GM12878 (cell line): Measurements from ENCODE around the gene SERTAD2. TPM values are rescaled to one million over a fixed set of nuclear protein-coding genes. Genes with fewer than 3 reads are reported as not detected.
A peak's percentile ranks its signal among the peaks of the same experiment; 100 is the strongest.

Experiments
- ATAC-seq: fragments of 200-7000 bp; cut with Tn5 transposase; 3 replicates; pipeline ENCODE4 v1.9.1; 2020; ENCODE audit warnings: mild to moderate bottlenecking, moderate library complexity
- BruUV-seq: library from RNA; stranded (reverse); fragments of 400-500 nt; replicated peaks from 2 replicates; lab custom pipeline; 2021; lab: Mats Ljungman, UMichigan
- CTCF ChIA-PET: fragments of 300-600 bp; sonication (Branson Sonifier 250); formaldehyde crosslinking; extraction: SDS; loops from one replicate; lab custom pipeline; 2021; ENCODE audit warnings: inconsistent platforms; lab: Yijun Ruan, JAX
- POLR2A ChIA-PET: fragments of 350-600 bp; formaldehyde crosslinking; extraction: SDS; loops from one replicate; lab custom pipeline; 2021; ENCODE audit warnings: inconsistent platforms; lab: Charles Lee
- RAD21 ChIA-PET: fragments of 300-600 bp; sonication (Branson Sonifier 250); formaldehyde crosslinking; loops from one replicate; lab custom pipeline; 2023; ENCODE audit warnings: antibody characterized with exemption; ENCODE audit not compliant: unreplicated experiment; lab: Charles Lee
- SMC1A ChIA-PET: fragments of 300-600 bp; sonication (Branson Sonifier 250); formaldehyde crosslinking; loops from one replicate; lab custom pipeline; 2023; ENCODE audit not compliant: unreplicated experiment, uncharacterized antibody; lab: Charles Lee
- DNase-seq: peaks from one replicate; pipeline ENCODE4 v3.0.0-alpha.2; 2011; ENCODE audit warnings: low read depth, low spot score
- FAIRE-seq: peaks from 3 replicates; lab custom pipeline; 2011; peaks lifted over from hg19 to GRCh38; lab: Jason Lieb, UNC
- H2AFZ ChIP-seq: 2 replicates; pipeline ENCODE4 v1.6.0; 2011; ENCODE audit warnings: low read depth, low read length, control low read depth; ENCODE audit not compliant: control insufficient read depth
- H3K27ac ChIP-seq: 2 replicates; pipeline ENCODE4 v1.5.1; 2011; ENCODE audit warnings: control low read depth; ENCODE audit not compliant: control insufficient read depth, insufficient read depth
- H3K27me3 ChIP-seq, 2 experiments: replicated peaks in 1 of 2; 2 replicates each; pipeline versions ENCODE4 v1.6.0 to v1.6.1; 2011; ENCODE audit warnings: low read length in 1 of 2; ENCODE audit not compliant: control insufficient read depth in 2 of 2, insufficient read depth in 2 of 2
- H3K36me3 ChIP-seq, 2 experiments: 2 replicates each; pipeline ENCODE4 v1.5.1; 2011; ENCODE audit warnings: low read length in 1 of 2; ENCODE audit not compliant: control insufficient read depth in 2 of 2, insufficient read depth in 2 of 2
- H3K4me1 ChIP-seq: 2 replicates; pipeline ENCODE4 v1.6.1; 2011; ENCODE audit warnings: mild to moderate bottlenecking, low read length, moderate library complexity, mixed read lengths; ENCODE audit not compliant: control insufficient read depth, insufficient read depth
- H3K4me2 ChIP-seq: 2 replicates; pipeline ENCODE4 v1.6.0; 2011; ENCODE audit warnings: control low read depth; ENCODE audit not compliant: control insufficient read depth, insufficient read depth
- H3K4me3 ChIP-seq: fragments of 200-600 bp; sonication (generic); 2 replicates; pipeline ENCODE4 v1.5.1; 2016
- H3K79me2 ChIP-seq: 2 replicates; pipeline ENCODE4 v1.6.0; 2011; ENCODE audit warnings: low read length; ENCODE audit not compliant: control insufficient read depth, insufficient read depth
- H3K9ac ChIP-seq: 2 replicates; pipeline ENCODE4 v1.8.0; 2011; ENCODE audit warnings: low read length, control low read depth, mixed read lengths; ENCODE audit not compliant: control insufficient read depth, insufficient read depth
- H3K9me3 ChIP-seq: replicated peaks from 3 replicates; pipeline ENCODE4 v1.5.1; 2011; ENCODE audit warnings: mild to moderate bottlenecking, low read length; ENCODE audit not compliant: control insufficient read depth, insufficient read depth
- H4K20me1 ChIP-seq: 2 replicates; pipeline ENCODE4 v1.6.0; 2011; ENCODE audit not compliant: control insufficient read depth, insufficient read depth
- ASH2L ChIP-seq: fragments of 300-600, 200-600 bp; sonication (generic); IDR thresholded peaks from 2 replicates; pipeline ENCODE4 v1.6.1; 2017; ENCODE audit warnings: low read depth, mild to moderate bottlenecking, borderline replicate concordance
- CHD1 ChIP-seq: IDR thresholded peaks from 2 replicates; pipeline ENCODE4 v1.6.1; 2012; ENCODE audit warnings: low read depth, low read length, improper control_type of control experiment
- E4F1 ChIP-seq: fragments of 450-650 bp; IDR thresholded peaks from 2 replicates; pipeline ENCODE4 v1.6.1; 2018; ENCODE audit warnings: borderline replicate concordance, mild to moderate bottlenecking; ENCODE audit not compliant: partially characterized antibody
- EP300 ChIP-seq, 2 experiments: fragments of 150-350 bp in 1 of 2; IDR thresholded peaks; 2 replicates each; pipeline ENCODE4 v1.6.1; 2011 to 2012; ENCODE audit warnings: low read depth in 2 of 2, low read length in 2 of 2, borderline replicate concordance in 1 of 2, improper control_type of control experiment in 1 of 2, inconsistent platforms in 1 of 2; ENCODE audit not compliant: control insufficient read depth in 1 of 2
- IKZF1 ChIP-seq: fragments of 450-650 bp; conservative IDR thresholded peaks from 2 replicates; pipeline ENCODE4 v1.6.1; 2017; ENCODE audit warnings: antibody characterized with exemption, mild to moderate bottlenecking
- KLF5 ChIP-seq: fragments of 450-650 bp; IDR thresholded peaks from 2 replicates; pipeline ENCODE4 v1.6.1; 2014; ENCODE audit warnings: mild to moderate bottlenecking; ENCODE audit not compliant: partially characterized antibody
- MEF2B ChIP-seq: fragments of 450-650 bp; IDR thresholded peaks from 2 replicates; pipeline ENCODE4 v1.6.1; 2018; ENCODE audit warnings: mild to moderate bottlenecking, moderate library complexity; ENCODE audit not compliant: partially characterized antibody, poor library complexity, severe bottlenecking
- PML ChIP-seq: IDR thresholded peaks from 2 replicates; pipeline ENCODE4 v1.6.1; 2012; ENCODE audit warnings: low read length, inconsistent platforms
- RAD21 ChIP-seq: IDR thresholded peaks from 2 replicates; pipeline ENCODE4 v1.6.1; 2011; ENCODE audit warnings: mild to moderate bottlenecking, low read depth, low read length, moderate library complexity; ENCODE audit not compliant: insufficient read depth
- TCF7 ChIP-seq: IDR thresholded peaks from 2 replicates; pipeline ENCODE4 v1.6.1; 2014; ENCODE audit warnings: antibody characterized with exemption, borderline replicate concordance
- ZNF622 ChIP-seq: fragments of 450-650 bp; IDR thresholded peaks from 2 replicates; pipeline ENCODE4 v1.6.1; 2017; ENCODE audit warnings: mild to moderate bottlenecking, inconsistent platforms
- WGBS: methylation state at CpG from one replicate; pipeline ENCODE4 v1.1.6; 2016; ENCODE audit warnings: low lambda C conversion rate; ENCODE audit not compliant: insufficient replicate concordance, insufficient coverage; ENCODE audit errors: missing lambda C conversion rate; 5-methylcytosine and 5-hydroxymethylcytosine counted together
- in situ Hi-C: fragments of 300-500 bp; cut with MboI; formaldehyde crosslinking; loops from 9 replicates; pipeline ENCODE4 v1.14.3; 2018; ENCODE audit warnings: mixed read lengths
- intact Hi-C: fragments of 100-400 bp; cut with micrococcal nuclease; formaldehyde crosslinking; loops from one replicate; pipeline ENCODE4 v1.14.2; 2022; ENCODE audit not compliant: unreplicated experiment
- polyA plus RNA-seq, 11 experiments: library from polyadenylated mRNA; depleted of rRNA in 4 of 11; unstranded in 6 of 11; stranded (reverse) in 5 of 11; fragments of >200 nt; fragmentation: Nextera tagmentation in 4 of 11; fragmentation: Illumina TruSeq in 1 of 11; extraction: Ambion mirVana in 4 of 11; extraction: Trizol in 1 of 11; gene quantifications; 1 replicate in 1 of 11; 2 replicates in 10 of 11; pipeline versions ENCODE4 v1.2.1 to v1.2.3, GENCODE V29; 2011 to 2016; ENCODE audit warnings: inconsistent platforms in 2 of 11, missing spikeins in 2 of 11, low read depth in 1 of 11
- total RNA-seq, 4 experiments: library from RNA; depleted of rRNA in 3 of 4; stranded (reverse); fragments of >200 nt in 3 of 4; fragmentation: Illumina TruSeq in 1 of 4; extraction: Trizol in 1 of 4; gene quantifications; 2 replicates each; pipeline versions ENCODE4 v1.2.1 to v1.2.3, GENCODE V29; 2013 to 2021
- TF ChIP-seq, protein P1 (sequence below): fragments of 450-650 bp; conservative IDR thresholded peaks from 2 replicates; pipeline ENCODE4 v1.6.1; 2017; ENCODE audit warnings: mild to moderate bottlenecking, moderate library complexity
- TF ChIP-seq, protein P2 (sequence below): fragments of 450-650 bp; IDR thresholded peaks from 2 replicates; pipeline ENCODE4 v1.6.1; 2017; ENCODE audit warnings: low read depth, mild to moderate bottlenecking, moderate library complexity
- TF ChIP-seq, protein P3 (sequence below): fragments of 450-650 bp; IDR thresholded peaks from 2 replicates; pipeline ENCODE4 v1.6.1; 2016; ENCODE audit warnings: mild to moderate bottlenecking

Gene SERTAD2
- total and polyA plus RNA-seq, 10 of the 15 experiments (the other 5 are each of a cell fraction or from before 2014, with no cell fraction given) = 7.9 to 28.7 (median 20.1) TPM

GRCh38 chr2:64666810-64667438 lies 13.2 kb upstream of the SERTAD2 start:
- ATAC-seq = peak; percentile 81
- TF ChIP-seq RAD21 = peak; percentile 4; the same call in 1 of the 2 replicates
- 0 out of 2 replicates have a peak, but pooled peaks have one; percentile 22 for TF ChIP-seq ASH2L
- TF ChIP-seq PML = peak; percentile 34; the same call in 1 of the 2 replicates
- TF ChIP-seq, protein P1, sequence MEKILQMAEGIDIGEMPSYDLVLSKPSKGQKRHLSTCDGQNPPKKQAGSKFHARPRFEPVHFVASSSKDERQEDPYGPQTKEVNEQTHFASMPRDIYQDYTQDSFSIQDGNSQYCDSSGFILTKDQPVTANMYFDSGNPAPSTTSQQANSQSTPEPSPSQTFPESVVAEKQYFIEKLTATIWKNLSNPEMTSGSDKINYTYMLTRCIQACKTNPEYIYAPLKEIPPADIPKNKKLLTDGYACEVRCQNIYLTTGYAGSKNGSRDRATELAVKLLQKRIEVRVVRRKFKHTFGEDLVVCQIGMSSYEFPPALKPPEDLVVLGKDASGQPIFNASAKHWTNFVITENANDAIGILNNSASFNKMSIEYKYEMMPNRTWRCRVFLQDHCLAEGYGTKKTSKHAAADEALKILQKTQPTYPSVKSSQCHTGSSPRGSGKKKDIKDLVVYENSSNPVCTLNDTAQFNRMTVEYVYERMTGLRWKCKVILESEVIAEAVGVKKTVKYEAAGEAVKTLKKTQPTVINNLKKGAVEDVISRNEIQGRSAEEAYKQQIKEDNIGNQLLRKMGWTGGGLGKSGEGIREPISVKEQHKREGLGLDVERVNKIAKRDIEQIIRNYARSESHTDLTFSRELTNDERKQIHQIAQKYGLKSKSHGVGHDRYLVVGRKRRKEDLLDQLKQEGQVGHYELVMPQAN = no peak
- TF ChIP-seq TCF7 = peak; percentile 10; the same call in 1 of the 2 replicates
- TF ChIP-seq KLF5 = no peak
- TF ChIP-seq, protein P2, sequence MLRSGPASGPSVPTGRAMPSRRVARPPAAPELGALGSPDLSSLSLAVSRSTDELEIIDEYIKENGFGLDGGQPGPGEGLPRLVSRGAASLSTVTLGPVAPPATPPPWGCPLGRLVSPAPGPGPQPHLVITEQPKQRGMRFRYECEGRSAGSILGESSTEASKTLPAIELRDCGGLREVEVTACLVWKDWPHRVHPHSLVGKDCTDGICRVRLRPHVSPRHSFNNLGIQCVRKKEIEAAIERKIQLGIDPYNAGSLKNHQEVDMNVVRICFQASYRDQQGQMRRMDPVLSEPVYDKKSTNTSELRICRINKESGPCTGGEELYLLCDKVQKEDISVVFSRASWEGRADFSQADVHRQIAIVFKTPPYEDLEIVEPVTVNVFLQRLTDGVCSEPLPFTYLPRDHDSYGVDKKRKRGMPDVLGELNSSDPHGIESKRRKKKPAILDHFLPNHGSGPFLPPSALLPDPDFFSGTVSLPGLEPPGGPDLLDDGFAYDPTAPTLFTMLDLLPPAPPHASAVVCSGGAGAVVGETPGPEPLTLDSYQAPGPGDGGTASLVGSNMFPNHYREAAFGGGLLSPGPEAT = no peak; the same call in 1 of the 2 replicates
- TF ChIP-seq, protein P3, sequence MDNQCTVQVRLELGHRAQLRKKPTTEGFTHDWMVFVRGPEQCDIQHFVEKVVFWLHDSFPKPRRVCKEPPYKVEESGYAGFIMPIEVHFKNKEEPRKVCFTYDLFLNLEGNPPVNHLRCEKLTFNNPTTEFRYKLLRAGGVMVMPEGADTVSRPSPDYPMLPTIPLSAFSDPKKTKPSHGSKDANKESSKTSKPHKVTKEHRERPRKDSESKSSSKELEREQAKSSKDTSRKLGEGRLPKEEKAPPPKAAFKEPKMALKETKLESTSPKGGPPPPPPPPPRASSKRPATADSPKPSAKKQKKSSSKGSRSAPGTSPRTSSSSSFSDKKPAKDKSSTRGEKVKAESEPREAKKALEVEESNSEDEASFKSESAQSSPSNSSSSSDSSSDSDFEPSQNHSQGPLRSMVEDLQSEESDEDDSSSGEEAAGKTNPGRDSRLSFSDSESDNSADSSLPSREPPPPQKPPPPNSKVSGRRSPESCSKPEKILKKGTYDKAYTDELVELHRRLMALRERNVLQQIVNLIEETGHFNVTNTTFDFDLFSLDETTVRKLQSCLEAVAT = no peak
- no peak for TF ChIP-seq CHD1
- TF ChIP-seq IKZF1 = 0 out of 2 replicates have a peak, but pooled peaks have one; percentile 39
- TF ChIP-seq EP300 (IDR thresholded peaks at IDR 0.05; ENCODE audit: borderline replicate concordance in 1 of 2, control insufficient read depth in 1 of 2, low read depth in 2 of 2, low read length in 2 of 2) = no peak; a peak in 1 of 4 replicates
- no peak for TF ChIP-seq ZNF622
- TF ChIP-seq MEF2B = peak; percentile 76
- TF ChIP-seq E4F1 = no peak

More at GRCh38 chr2:64666810-64667438, 13.2 kb upstream of the SERTAD2 start:
- Histone ChIP-seq H3K4me1 (peaks cover 15% of the 10 kb centered on the region), H3K9me3 (no peaks in the 10 kb centered on the region), H3K36me3 (no peaks in the 10 kb centered on the region), H3K27me3 (no peaks in the 10 kb centered on the region), H3K27ac (peak overlapping the region; percentile 71), H3K9ac (peak overlapping the region; percentile 52; the same call in 1 of the 2 replicates), H3K79me2 (no peaks in the 10 kb centered on the region; the same call in none of the 2 replicates), H4K20me1 (no peaks in the 10 kb centered on the region), H3K4me2 (peak overlapping the region; percentile 92), H3K4me3 (peak overlapping the region; percentile 33), H2AFZ (peak overlapping the region; percentile 32; the same call in 1 of the 2 replicates)
- 11% methylated on average over 3 of the region's 3 CpGs for WGBS
- ChIA-PET CTCF (interaction anchor here (0.6 to 10.5 kb wide), 11 partner anchors 9 to 167 kb away, joined by 3 to 154 read pairs (median 4); partner anchors contain the start of gene SERTAD2), POLR2A (interaction anchor here (0.6 to 9.0 kb wide), 6 partner anchors 8 to 178 kb away, joined by 3 to 120 read pairs (median 6); partner anchors contain the start of gene SERTAD2), RAD21 (interaction anchor here (1.0 to 12.0 kb wide), 8 partner anchors 9 to 337 kb away, joined by 3 to 221 read pairs (median 6); partner anchors contain the start of gene SERTAD2), SMC1A (interaction anchor here (0.9 to 33.0 kb wide), 11 partner anchors 8 to 193 kb away, joined by 3 to 945 read pairs (median 9); partner anchors contain the start of gene SERTAD2)
- intact Hi-C loops = no loop called here
- in situ Hi-C loops = no loop called here
- FAIRE-seq = peak; percentile 7
- no peak for DNase-seq
- BruUV-seq = no TSS peak
